Astrocyte of the cerebellum (primary cell): ENCODE measurements around the gene HGFAC.
"Not testable (repeated sequence)": the region's sequence is repeated elsewhere in the genome, so short reads cannot be mapped to it uniquely, and the experiment has no call there.

Source experiments
- DNase-seq: peaks from one replicate; pipeline ENCODE4 v3.0.0-alpha.2; 2011; ENCODE audit warnings: low read depth
- H3K4me3 ChIP-seq: 2 replicates; pipeline ENCODE4 v1.5.1; 2011; ENCODE audit warnings: mild to moderate bottlenecking, low read depth, low read length, moderate library complexity
- in situ Hi-C: cut with HindIII; loops from 2 replicates; pipeline ENCODE4 v1.10.0; 2017; ENCODE audit warnings: low sequenced_read_pairs
- TF ChIP-seq, protein P1 (sequence below): IDR thresholded peaks from 2 replicates; pipeline ENCODE4 v1.5.1; 2012; ENCODE audit warnings: low read length, low read depth, moderate library complexity, mild to moderate bottlenecking; ENCODE audit errors: missing control alignments

HGFAC gene

DNA sequence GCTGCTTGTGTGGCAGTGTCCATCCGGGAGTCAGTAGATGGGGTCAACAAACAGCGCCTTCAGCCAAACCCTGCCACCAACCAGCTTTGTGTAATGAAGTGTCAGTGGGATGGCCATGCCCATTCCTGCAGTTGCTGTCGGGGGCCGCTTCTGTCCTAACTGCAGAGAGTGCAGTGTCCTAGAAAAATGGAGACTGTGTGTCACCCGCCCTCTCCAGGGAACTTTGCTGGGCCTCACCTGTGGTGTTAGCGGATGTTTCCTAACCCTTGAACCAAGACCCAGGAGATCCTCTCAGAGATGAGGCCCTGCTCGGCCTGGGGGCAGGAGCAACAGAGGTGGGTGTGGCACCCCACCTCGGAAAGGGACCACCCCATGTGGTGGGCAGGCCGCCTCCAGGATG lies 35.3 kb upstream of the HGFAC start:
- no peak overlapping the region for H3K4me3 ChIP-seq
- in situ Hi-C loops, result no loop called here
- DNase-seq, result no peak
- TF ChIP-seq, protein P1, sequence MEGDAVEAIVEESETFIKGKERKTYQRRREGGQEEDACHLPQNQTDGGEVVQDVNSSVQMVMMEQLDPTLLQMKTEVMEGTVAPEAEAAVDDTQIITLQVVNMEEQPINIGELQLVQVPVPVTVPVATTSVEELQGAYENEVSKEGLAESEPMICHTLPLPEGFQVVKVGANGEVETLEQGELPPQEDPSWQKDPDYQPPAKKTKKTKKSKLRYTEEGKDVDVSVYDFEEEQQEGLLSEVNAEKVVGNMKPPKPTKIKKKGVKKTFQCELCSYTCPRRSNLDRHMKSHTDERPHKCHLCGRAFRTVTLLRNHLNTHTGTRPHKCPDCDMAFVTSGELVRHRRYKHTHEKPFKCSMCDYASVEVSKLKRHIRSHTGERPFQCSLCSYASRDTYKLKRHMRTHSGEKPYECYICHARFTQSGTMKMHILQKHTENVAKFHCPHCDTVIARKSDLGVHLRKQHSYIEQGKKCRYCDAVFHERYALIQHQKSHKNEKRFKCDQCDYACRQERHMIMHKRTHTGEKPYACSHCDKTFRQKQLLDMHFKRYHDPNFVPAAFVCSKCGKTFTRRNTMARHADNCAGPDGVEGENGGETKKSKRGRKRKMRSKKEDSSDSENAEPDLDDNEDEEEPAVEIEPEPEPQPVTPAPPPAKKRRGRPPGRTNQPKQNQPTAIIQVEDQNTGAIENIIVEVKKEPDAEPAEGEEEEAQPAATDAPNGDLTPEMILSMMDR, result no peak

DNA sequence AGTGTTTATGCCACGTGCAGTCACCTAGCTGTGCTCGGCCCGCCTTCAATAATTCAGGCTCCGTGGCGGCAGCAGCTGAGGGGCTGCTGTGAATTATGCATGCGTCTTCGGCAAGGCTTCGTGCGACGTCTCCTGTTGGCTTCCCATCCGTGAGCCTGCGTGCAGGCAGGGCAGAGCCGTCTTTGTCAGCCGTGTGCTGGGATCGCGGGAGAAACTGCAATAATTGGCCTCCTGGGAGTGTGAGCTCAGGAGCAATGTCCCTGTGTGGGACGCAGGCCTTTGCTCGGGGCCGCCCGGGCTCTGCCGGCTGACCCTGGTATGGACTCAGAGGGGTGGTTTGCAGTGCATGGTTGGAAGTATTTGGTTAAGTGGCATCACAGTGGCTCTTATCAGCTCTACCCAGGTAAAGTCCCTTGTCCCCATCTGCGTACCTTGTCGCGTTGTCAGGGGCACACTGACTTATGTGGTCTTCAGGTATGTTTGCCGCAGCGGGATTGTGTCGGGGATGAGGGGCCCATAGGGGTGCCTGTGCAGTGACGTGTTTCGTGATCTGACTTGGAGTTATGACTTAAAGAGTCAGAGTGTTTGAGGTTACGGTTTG lies 34.5 kb upstream of the HGFAC start:
- TF ChIP-seq, protein P1, result no peak
- H3K4me3 ChIP-seq, result no peak overlapping the region
- in situ Hi-C loops, result no loop called here
- DNase-seq, result no peak

DNA sequence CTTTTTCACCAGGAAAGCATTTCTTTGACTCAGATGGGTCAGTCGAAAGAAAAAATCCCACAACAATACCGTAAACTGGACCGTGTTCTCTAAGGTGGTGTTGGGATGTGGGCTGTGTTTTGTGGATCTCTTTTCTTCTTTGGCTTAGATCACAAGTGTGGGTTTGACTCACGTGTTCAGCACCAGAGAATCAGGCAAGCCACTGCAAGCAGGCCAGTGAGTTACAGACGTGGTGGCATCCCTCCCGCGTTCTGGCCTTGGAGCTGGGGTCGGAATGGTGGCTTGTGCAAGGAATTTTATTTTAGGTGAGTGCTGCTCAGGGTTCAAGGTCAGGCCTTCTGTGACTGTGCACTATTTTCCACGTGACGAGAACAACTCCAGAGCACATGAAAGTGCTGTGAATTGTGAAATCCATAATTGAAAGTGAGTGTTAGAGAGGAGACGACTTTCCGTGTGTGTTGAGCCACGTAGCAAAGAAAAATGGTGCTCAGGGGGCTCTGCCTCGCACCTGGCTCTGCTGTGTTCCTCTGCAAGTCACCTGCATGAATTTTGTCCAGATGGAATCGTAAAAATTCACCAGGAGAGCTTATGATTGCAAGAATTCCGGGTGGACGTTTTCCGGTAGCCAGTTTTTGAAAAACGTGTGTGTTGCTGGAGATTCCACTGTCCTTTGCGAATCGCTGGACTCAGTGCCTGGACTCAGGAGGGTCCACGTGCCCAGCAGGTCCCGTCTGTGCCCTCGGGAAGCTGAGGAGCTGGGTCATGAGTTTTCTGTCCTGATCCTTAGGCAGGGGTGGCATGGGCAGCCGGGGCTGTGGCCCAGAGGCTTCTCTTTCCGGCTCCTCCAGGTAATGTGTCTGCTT lies 33.6 kb upstream of the HGFAC start:
- TF ChIP-seq, protein P1, result no peak
- H3K4me3 ChIP-seq, result no peak overlapping the region
- in situ Hi-C loops, result no loop called here
- DNase-seq, result no peak

DNA sequence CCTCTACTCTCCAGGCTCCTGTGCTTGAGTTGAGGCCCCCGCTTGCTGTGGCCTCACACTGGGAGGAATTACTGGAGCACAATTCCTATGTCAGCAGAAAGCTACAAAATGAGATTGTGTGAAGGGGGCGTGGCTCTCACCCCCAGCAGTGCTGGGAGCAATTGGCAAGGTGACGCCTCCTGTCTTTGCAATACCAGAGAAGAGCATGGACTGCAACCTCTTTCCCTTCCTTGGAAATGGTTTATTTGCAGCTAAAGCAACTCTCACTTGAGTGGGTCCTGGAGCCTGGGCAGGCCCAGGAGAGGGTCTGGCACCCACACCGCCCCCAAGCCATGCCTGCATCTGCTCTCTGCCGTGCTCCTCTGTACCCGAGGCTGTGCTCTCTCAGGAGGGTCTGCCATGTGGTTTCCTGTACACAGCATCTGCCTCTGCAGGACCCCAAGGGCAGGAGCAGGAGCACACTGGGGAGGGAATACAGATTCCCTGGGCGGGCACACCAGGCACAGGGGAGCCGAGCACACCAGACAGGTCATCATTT lies 32.9 kb upstream of the HGFAC start:
- no peak for DNase-seq
- in situ Hi-C loops, result no loop called here
- TF ChIP-seq, protein P1, result no peak
- no peak overlapping the region for H3K4me3 ChIP-seq

DNA sequence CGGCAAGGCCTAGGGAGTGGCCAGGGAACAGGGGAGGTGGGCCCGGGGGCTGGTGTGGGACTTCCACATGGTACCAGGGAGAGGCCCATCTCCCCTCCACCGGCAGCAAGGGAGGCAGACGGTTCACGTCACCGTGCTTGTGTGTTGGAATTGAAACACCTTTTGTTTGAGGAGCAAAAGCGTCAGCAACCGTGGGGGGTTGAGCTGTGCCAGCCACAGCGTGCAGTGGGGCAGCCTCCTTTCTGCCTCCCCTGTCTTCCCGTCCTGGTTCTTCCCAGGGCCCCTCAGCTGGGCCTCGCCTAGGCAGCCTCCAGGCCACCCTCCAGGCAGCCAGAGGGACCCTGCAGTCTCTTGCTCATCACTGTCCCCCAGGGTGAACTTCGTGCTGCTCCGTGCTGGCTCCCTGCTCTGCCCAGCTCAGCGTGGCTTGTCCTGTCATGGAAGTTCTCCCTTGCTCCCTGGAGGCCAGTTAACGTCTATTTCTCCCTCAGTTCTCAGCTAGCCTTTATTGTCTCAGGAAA lies 32.1 kb upstream of the HGFAC start:
- in situ Hi-C loops, result no loop called here
- no peak overlapping the region for H3K4me3 ChIP-seq
- TF ChIP-seq, protein P1, result no peak
- DNase-seq, result no peak

DNA sequence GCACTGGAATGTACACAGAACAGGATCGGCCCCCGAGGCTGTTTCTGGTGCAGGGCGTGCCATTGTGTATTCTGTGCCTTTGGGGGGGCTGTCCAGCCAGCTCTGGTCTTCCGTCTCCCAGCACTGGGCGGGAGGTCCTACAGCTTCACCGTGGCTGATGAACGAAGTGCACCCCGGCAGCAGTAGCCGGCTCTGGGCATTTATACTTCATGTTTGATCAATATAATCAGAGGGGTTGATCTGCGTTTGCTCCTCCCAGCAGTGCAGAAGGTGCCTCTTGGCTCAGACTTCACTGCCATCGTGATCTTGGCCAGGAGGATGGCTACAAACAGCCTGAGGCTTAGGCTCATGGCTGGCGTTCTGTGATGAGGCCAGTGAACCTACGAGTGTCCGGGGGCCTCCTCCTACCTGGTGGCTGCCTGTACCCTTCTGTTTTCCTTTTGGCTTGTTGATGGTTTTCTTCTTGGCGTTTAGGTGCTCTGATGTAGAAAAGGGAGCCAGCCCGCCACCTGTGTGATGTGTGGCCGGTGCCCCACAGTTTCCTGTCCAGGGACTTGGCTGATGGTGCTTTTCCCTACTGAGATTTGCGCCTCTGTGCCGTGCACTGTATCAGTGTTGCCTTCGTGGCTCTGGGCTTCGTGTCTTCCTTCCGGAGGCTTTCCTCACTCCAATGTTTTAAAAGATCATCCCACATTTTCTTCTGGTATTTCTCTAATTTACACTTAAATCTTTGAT lies 31.2 kb upstream of the HGFAC start:
- in situ Hi-C loops, result no loop called here
- no peak overlapping the region for H3K4me3 ChIP-seq
- TF ChIP-seq, protein P1, result no peak
- no peak for DNase-seq

DNA sequence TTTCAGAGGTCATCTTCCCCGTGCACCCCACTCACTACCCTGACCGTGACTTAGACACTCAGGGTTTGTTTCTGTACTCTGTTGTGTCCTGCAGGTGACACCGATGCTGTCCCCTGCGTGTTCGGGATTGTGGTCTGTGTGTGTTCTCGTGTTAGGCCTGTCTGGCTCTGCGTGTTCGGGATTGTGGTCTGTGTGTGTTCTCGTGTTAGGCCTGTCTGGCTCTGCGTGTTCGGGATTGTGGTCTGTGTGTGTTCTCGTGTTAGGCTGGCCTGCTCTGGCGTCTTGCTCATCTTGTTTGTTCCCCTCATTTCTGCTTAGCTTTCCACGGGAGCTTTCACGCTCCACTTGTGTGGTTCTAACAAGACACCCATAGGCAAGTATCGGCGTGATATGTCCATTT lies 30.6 kb upstream of the HGFAC start:
- DNase-seq, H3K4me3 ChIP-seq, in situ Hi-C loops: not testable (repeated sequence)
